GM21360 (cell line): ENCODE measurements around the gene CD81.

Source experiments
- ATAC-seq: cut with Tn5 transposase; IDR thresholded peaks from one replicate; pipeline ENCODE4 v1.9.1; 2021; ENCODE audit warnings: mild to moderate bottlenecking, moderate library complexity; ENCODE audit not compliant: unreplicated experiment

The CD81 gene

GRCh38 chr11:2374456-2375201 lies 2.5 kb upstream of the CD81 start:
- ATAC-seq: no peak

GRCh38 chr11:2375341-2375853 lies 1.7 kb upstream of the CD81 start:
- ATAC-seq: no peak

GRCh38 chr11:2375964-2376551 lies 1.1 kb upstream of the CD81 start:
- ATAC-seq: no peak

GRCh38 chr11:2377511-2378443 lies 667 bp downstream of the CD81 start:
- ATAC-seq: peak; percentile 3

GRCh38 chr11:2378527-2379210 lies 1.6 kb downstream of the CD81 start:
- ATAC-seq: no peak

GRCh38 chr11:2379466-2380174 lies 2.5 kb downstream of the CD81 start:
- no peak for ATAC-seq

GRCh38 chr11:2380396-2380795 lies 3.3 kb downstream of the CD81 start:
- no peak for ATAC-seq

GRCh38 chr11:2380807-2381350 lies 3.8 kb downstream of the CD81 start:
- ATAC-seq: no peak

- no peak for ATAC-seq
Measured at GRCh38 chr11:2381494-2382128, 4.5 kb downstream of the CD81 start.

- no peak for ATAC-seq
Measured at GRCh38 chr11:2382129-2382517, 5.0 kb downstream of the CD81 start.

GRCh38 chr11:2382936-2383851 lies 6.1 kb downstream of the CD81 start:
- ATAC-seq: no peak

GRCh38 chr11:2383852-2384804 lies 7.0 kb downstream of the CD81 start:
- no peak for ATAC-seq

- no peak for ATAC-seq
Measured at GRCh38 chr11:2385156-2386151, 8.3 kb downstream of the CD81 start.

GRCh38 chr11:2386591-2386990 lies 9.5 kb downstream of the CD81 start:
- ATAC-seq: no peak

GRCh38 chr11:2387266-2387987 lies 10.3 kb downstream of the CD81 start:
- ATAC-seq: no peak
